Right lobe of liver (tissue), 6 donors: ENCODE results near the gene SSX4B. TPM values are rescaled to one million over a fixed set of nuclear protein-coding genes. Genes with fewer than 3 reads are reported as not detected.
"Not testable (repeated sequence)": the region's sequence is repeated elsewhere in the genome, so short reads cannot be mapped to it uniquely, and the experiment has no call there.

Experiments used
- ATAC-seq, 4 donors: fragments of 200-7000 bp; cut with Tn5 transposase; one replicate each; pipeline ENCODE4 v1.9.1; 2020; ENCODE audit warnings: mild to moderate bottlenecking in 4 of 4, moderate library complexity in 4 of 4
- DNase-seq, 3 donors: peaks; one replicate each; pipeline ENCODE4 v3.0.0-alpha.2; 2020
- H3K27ac ChIP-seq, 3 donors: fragments of 200-600 bp; one replicate each; pipeline ENCODE4 v1.8.0; 2022
- H3K27me3 ChIP-seq, 2 donors: fragments of 200-600 bp; one replicate each; pipeline ENCODE4 v1.8.0; 2022
- H3K36me3 ChIP-seq, 4 donors: fragments of 200-600 bp; sonication (generic) in 1 of 4; one replicate each; pipeline versions ENCODE4 v1.5.1 to v1.8.0; 2017 to 2022; ENCODE audit warnings: control low read depth in 1 of 4
- H3K4me1 ChIP-seq, 4 donors: fragments of 200-600 bp; sonication (generic) in 1 of 4; one replicate each; pipeline versions ENCODE4 v1.5.1 to v1.8.0; 2017 to 2022; ENCODE audit warnings: control low read depth in 1 of 4
- H3K4me3 ChIP-seq, 3 donors: fragments of 200-600 bp; one replicate each; pipeline ENCODE4 v1.8.0; 2022
- H3K9me3 ChIP-seq, 4 donors: fragments of 200-600 bp; sonication (generic) in 1 of 4; one replicate each; pipeline versions ENCODE4 v1.5.1 to v1.8.0; 2017 to 2022; ENCODE audit warnings: control low read depth in 1 of 4
- POLR2A ChIP-seq: fragments of 450-650 bp; IDR thresholded peaks from one replicate; pipeline ENCODE4 v1.6.1; 2017; ENCODE audit warnings: antibody characterized with exemption, mild to moderate bottlenecking
- WGBS: methylation state at CpG from one replicate; pipeline ENCODE4 v1.1.6; 2018; ENCODE audit warnings: low coverage, low lambda C conversion rate; ENCODE audit not compliant: insufficient coverage; ENCODE audit errors: missing lambda C conversion rate; 5-methylcytosine and 5-hydroxymethylcytosine counted together
- intact Hi-C, 2 donors: fragments of 100-400 bp; cut with DNase I; formaldehyde crosslinking; loops; one replicate each; pipeline versions ENCODE4 v1.11.2 to v1.14.1; 2022
- total RNA-seq, 6 experiments: library from RNA; depleted of rRNA in 2 of 6; stranded (reverse); fragments of >200 nt in 2 of 6; fragmentation: NEBNext Ultra II Directional in 3 of 6; extraction: Animal tissue kit (Norgen Biotek cat#: 25700) in 3 of 6; gene quantifications; one replicate each; pipeline versions ENCODE4 v1.1.0 to v1.2.4, GENCODE V29; 2016 to 2023
- TF ChIP-seq, protein P1 (sequence below), 4 donors: fragments of 200-600 bp in 3 of 4; fragments of 450-650 bp in 1 of 4; IDR thresholded peaks; one replicate each; pipeline versions ENCODE4 v1.5.1 to v1.8.0; 2016 to 2022; ENCODE audit warnings: antibody characterized with exemption in 4 of 4, mild to moderate bottlenecking in 2 of 4
- donor health status: DM: no; HTN: yes; CAD: no.
- donor health status: DM: no; HTN: no; CAD: no.
- donor health status: DM: no; HTN: no; CAD: no.
- donor health status: DM: no; HTN: yes; CAD: no.
- donor health status: DM: no; HTN: yes; CAD: no.

The SSX4B gene
- total RNA-seq, 6 experiments from 2014 or later, result not detected

GRCh38 chrX:48456628-48457331, 45.0 kb upstream of the SSX4B start:
- TF ChIP-seq, protein P1, sequence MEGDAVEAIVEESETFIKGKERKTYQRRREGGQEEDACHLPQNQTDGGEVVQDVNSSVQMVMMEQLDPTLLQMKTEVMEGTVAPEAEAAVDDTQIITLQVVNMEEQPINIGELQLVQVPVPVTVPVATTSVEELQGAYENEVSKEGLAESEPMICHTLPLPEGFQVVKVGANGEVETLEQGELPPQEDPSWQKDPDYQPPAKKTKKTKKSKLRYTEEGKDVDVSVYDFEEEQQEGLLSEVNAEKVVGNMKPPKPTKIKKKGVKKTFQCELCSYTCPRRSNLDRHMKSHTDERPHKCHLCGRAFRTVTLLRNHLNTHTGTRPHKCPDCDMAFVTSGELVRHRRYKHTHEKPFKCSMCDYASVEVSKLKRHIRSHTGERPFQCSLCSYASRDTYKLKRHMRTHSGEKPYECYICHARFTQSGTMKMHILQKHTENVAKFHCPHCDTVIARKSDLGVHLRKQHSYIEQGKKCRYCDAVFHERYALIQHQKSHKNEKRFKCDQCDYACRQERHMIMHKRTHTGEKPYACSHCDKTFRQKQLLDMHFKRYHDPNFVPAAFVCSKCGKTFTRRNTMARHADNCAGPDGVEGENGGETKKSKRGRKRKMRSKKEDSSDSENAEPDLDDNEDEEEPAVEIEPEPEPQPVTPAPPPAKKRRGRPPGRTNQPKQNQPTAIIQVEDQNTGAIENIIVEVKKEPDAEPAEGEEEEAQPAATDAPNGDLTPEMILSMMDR (IDR thresholded peaks at IDR 0.05), result no peak
- TF ChIP-seq POLR2A, result no peak
- WGBS, result 72% methylated on average over 5 of the region's 6 CpGs

GRCh38 chrX:48451708-48452107, 39.9 kb upstream of the SSX4B start:
- Histone ChIP-seq H3K27me3 (peaks cover 0 to 6% of the 10 kb centered on the region in 2 donors), H3K4me1 (no peaks in the 10 kb centered on the region), H3K27ac (no peak overlapping the region), H3K9me3 (no peaks in the 10 kb centered on the region), H3K4me3 (no peak overlapping the region), H3K36me3 (no peaks in the 10 kb centered on the region)
- TF ChIP-seq, protein P1 (IDR thresholded peaks at IDR 0.05), result no peak
- no peak for TF ChIP-seq POLR2A
- ATAC-seq, result no peak
- intact Hi-C loops, result no loop called here
- 46% methylated on average over 4 of the region's 4 CpGs for WGBS
- no peak for DNase-seq

More at GRCh38 chrX:48456628-48457331, 45.0 kb upstream of the SSX4B start:
- intact Hi-C loops, result no loop called here
- no peaks in the 10 kb centered on the region for H3K4me1 ChIP-seq
- H3K4me3 ChIP-seq, result no peak overlapping the region
- H3K27me3 ChIP-seq, result peaks cover 0 to 6% of the 10 kb centered on the region in 2 donors
- no peak for DNase-seq
- no peaks in the 10 kb centered on the region for H3K36me3 ChIP-seq
- no peak overlapping the region for H3K27ac ChIP-seq
- no peak for ATAC-seq
- H3K9me3 ChIP-seq, result no peaks in the 10 kb centered on the region

DNA sequence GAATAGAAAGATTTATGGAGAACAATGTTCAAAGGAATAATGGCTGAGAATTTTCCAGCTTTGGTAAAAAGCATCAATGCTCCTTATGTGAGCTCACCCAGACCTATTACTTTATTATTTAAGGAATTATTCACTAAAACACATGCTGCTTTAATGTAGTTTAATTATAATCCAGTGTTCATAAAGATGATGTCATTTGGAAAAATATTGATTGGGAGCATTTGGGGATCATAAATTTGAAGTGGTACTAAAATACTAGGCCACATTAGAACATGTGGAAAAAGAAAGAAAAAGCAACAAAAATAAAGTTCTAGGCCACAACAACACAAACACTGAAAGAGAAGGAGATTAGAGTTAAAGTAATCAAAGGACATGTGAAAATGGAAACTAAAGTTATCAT, 38.3 kb upstream of the SSX4B start:
- no peaks in the 10 kb centered on the region for H3K36me3 ChIP-seq
- H3K27ac ChIP-seq, result no peak overlapping the region
- no peaks in the 10 kb centered on the region for H3K4me1 ChIP-seq
- H3K4me3 ChIP-seq, result no peak overlapping the region
- ATAC-seq (no peak), DNase-seq (no peak)
- peaks cover 0 to 6% of the 10 kb centered on the region in 2 donors for H3K27me3 ChIP-seq
- H3K9me3 ChIP-seq, result no peaks in the 10 kb centered on the region
- TF ChIP-seq, protein P1 (IDR thresholded peaks at IDR 0.05), result no peak
- no peak for TF ChIP-seq POLR2A
- intact Hi-C loops, result no loop called here

DNA sequence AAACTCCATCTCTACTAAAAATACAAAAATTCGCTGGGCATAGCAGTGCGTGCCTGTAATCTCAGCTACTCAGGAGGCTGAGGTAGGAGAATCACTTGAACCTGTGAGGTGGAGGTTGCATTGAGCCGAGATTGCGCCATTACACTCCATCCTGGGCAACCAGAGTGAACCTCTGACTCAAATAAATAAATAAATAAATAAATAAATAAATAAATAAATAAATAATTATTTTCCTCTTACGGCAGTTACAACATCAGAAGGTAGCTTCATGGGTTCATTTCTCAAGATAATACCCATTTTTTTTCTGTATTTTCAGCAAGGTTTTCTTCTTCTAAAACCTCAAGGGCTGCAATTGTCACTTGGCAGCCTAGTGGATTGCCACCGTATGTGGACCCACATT, 35.4 kb upstream of the SSX4B start:
- 61% methylated on average over 5 of the region's 6 CpGs for WGBS

DNA sequence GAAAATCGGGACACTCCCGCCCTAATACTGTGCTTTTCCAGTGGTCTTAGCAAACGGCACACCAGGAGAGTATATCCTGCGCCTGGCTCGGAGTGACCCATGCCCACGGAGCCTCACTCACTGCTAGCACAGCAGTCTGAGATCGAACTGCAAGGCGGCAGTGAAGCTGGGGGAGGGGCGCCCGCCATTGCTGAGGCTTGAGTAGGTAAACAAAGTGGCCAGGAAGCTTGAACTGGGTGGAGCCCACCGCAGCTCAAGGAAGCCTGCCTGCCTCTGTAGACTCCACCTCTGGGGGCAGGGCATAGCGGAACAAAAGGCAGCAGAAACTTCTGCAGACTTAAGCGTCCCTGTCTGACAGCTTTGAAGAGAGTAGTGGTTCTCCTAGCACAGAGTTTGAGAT, 22.0 kb upstream of the SSX4B start:
- H3K4me3 ChIP-seq, H3K9me3 ChIP-seq, H3K36me3 ChIP-seq, ATAC-seq, H3K4me1 ChIP-seq, DNase-seq, H3K27ac ChIP-seq, H3K27me3 ChIP-seq, intact Hi-C loops: not testable (repeated sequence)
- WGBS, result 20% methylated on average over 1 of the region's 13 CpGs

More for the DNA sequence above, 35.4 kb upstream of the SSX4B start:
- H3K27me3 ChIP-seq, H3K9me3 ChIP-seq, H3K4me1 ChIP-seq, H3K36me3 ChIP-seq, DNase-seq, H3K27ac ChIP-seq, H3K4me3 ChIP-seq, ATAC-seq, intact Hi-C loops: not testable (repeated sequence)

GRCh38 chrX:48430166-48430565, 18.4 kb upstream of the SSX4B start:
- H3K27me3 ChIP-seq, H3K4me1 ChIP-seq, H3K9me3 ChIP-seq, ATAC-seq, H3K4me3 ChIP-seq, intact Hi-C loops, H3K36me3 ChIP-seq, H3K27ac ChIP-seq, DNase-seq: not testable (repeated sequence)
- WGBS, result 23% methylated on average over 4 of the region's 4 CpGs

GRCh38 chrX:48429606-48430005, 17.8 kb upstream of the SSX4B start:
- 60% methylated on average over 4 of the region's 5 CpGs for WGBS
- intact Hi-C loops, H3K4me3 ChIP-seq, H3K27me3 ChIP-seq, DNase-seq, ATAC-seq, H3K36me3 ChIP-seq, H3K27ac ChIP-seq, H3K9me3 ChIP-seq, H3K4me1 ChIP-seq: not testable (repeated sequence)

DNA sequence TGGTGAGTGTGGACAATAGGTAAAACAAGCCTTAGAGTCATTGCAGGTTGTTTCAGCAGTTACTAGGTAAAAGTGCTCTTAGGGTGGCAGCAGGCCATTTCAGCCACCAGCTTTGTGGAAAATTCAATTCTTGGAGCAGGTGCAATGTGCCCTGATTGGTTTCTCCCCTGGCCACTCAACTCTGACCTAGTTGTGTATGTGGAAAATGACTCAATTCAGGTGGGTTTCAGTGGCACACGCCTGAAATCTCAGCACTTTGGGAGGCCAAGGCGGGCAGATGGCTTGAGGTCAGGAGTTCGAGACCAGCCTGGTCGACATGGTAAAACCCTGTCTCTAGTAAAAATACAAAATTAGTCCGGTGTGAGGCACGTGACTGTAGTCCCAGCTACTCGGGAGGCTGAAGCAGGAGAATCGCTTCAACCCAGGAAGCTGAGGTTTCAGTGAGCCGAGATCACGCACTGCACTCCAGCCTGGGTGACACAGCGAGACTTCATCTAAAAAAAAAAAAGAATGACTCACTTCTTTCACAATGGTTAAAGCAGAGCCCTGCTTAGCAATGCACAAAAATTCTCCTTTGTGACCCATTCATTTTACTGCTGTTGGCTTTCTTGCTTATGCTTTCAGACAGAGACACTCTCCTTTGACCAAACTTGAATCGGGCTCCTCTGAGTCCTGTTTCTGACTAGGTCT, 15.4 kb upstream of the SSX4B start:
- H3K36me3 ChIP-seq, DNase-seq, H3K4me3 ChIP-seq, H3K27ac ChIP-seq, H3K27me3 ChIP-seq, H3K4me1 ChIP-seq, H3K9me3 ChIP-seq, intact Hi-C loops, ATAC-seq: not testable (repeated sequence)
- WGBS, result no CpG with 5 or more reads among the region's 12 CpGs
